ENCODE data around the gene SVOP.
A peak's percentile ranks its signal among the peaks of the same experiment; 100 is the strongest.

DNA sequence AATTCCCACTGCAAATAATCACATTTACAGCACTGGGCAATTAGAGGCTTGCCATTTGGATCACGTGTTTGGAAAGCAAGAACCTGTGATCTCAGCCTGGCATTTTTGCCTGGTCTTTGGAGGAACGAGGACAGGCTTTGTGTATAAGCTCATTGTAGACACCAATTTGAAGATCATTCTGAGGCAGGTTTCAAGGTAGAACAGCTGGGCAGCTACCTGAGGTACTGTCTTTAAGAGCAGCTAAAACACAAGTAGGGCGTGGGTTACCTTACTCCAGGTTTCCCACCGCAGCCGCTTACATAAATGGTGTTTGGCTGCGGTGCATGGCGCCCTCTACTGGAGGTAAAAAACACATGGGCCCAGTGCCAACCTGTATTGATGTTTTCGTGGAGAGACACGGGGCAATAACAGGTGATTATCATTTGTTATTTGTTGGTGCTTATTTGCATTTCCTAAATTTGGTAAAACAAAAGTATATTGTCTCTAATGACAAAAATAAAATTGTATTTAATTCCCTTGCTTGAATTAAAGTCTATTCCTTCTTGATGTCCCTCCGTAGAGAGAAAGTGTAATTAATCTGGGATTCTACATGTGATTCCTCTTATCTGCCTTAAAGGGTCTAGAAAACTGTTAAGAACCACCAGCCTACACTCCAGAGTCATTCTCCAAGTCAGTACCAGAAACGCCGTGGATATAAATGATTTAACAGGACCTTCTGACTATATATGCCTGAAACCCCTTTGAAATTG lies 69.7 kb downstream of the SVOP start:
- TF ChIP-seq, protein P1, sequence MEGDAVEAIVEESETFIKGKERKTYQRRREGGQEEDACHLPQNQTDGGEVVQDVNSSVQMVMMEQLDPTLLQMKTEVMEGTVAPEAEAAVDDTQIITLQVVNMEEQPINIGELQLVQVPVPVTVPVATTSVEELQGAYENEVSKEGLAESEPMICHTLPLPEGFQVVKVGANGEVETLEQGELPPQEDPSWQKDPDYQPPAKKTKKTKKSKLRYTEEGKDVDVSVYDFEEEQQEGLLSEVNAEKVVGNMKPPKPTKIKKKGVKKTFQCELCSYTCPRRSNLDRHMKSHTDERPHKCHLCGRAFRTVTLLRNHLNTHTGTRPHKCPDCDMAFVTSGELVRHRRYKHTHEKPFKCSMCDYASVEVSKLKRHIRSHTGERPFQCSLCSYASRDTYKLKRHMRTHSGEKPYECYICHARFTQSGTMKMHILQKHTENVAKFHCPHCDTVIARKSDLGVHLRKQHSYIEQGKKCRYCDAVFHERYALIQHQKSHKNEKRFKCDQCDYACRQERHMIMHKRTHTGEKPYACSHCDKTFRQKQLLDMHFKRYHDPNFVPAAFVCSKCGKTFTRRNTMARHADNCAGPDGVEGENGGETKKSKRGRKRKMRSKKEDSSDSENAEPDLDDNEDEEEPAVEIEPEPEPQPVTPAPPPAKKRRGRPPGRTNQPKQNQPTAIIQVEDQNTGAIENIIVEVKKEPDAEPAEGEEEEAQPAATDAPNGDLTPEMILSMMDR (IDR thresholded peaks at IDR 0.05): peak in 1 of 3 donors; percentile 51
- TF ChIP-seq POLR2A (IDR thresholded peaks at IDR 0.05): no peak

All from lower leg skin (tissue), 3 donors.